Mucosa of descending colon (tissue), 3 donors: ENCODE data around the gene SOX5. TPM values are rescaled to one million over a fixed set of nuclear protein-coding genes. Genes with fewer than 3 reads are reported as not detected.

ENCODE experiments used
- ATAC-seq: fragments of 200-7000 bp; cut with Tn5 transposase; one replicate; pipeline ENCODE4 v1.9.1; 2020; ENCODE audit warnings: mild to moderate bottlenecking, moderate library complexity
- DNase-seq, 3 donors: peaks; one replicate each; pipeline ENCODE4 v3.0.0-alpha.2; 2020
- H3K36me3 ChIP-seq: fragments of 200-600 bp; one replicate; pipeline ENCODE4 v1.8.0; 2021; ENCODE audit warnings: low read depth, mild to moderate bottlenecking
- H3K4me1 ChIP-seq: fragments of 200-600 bp; one replicate; pipeline ENCODE4 v1.8.0; 2021; ENCODE audit warnings: low read depth, mild to moderate bottlenecking
- H3K4me3 ChIP-seq: fragments of 200-600 bp; one replicate; pipeline ENCODE4 v1.8.0; 2021; ENCODE audit warnings: mild to moderate bottlenecking
- H3K9me3 ChIP-seq: fragments of 200-600 bp; one replicate; pipeline ENCODE4 v1.8.0; 2021; ENCODE audit warnings: mild to moderate bottlenecking
- CTCF ChIP-seq: fragments of 200-600 bp; IDR thresholded peaks from one replicate; pipeline ENCODE4 v1.8.0; 2022; ENCODE audit warnings: antibody characterized with exemption, mild to moderate bottlenecking
- intact Hi-C, 2 donors: fragments of 100-400 bp; cut with DNase I in 1 of 2; cut with micrococcal nuclease in 1 of 2; formaldehyde crosslinking; loops; one replicate each; pipeline versions ENCODE4 v1.11.0 to v1.11.1; 2022; cut with DNase I, micrococcal nuclease
- total RNA-seq, 3 donors: library from RNA; stranded (reverse); fragmentation: NEBNext Ultra II Directional in 2 of 3; extraction: Animal tissue kit (Norgen Biotek cat#: 25700) in 2 of 3; gene quantifications; one replicate each; pipeline versions ENCODE4 v1.2.1 to v1.2.4, GENCODE V29; 2021 to 2023
- donor health status: DM: no; HTN: no; CAD: no; lungs with moderate emphysema.
- donor health status: DM: no; HTN: no; CAD: no.
- donor health status: DM: no; HTN: yes; CAD: no.

Gene SOX5
- total RNA-seq, 3 donors from 2014 or later = 2.8 to 13.0 (median 3.3) TPM

- ATAC-seq (no peak), DNase-seq (no peak)
- Histone ChIP-seq H3K4me3 (no peak overlapping the region), H3K4me1 (no peaks in the 10 kb centered on the region), H3K9me3 (no peaks in the 10 kb centered on the region), H3K36me3 (no peaks in the 10 kb centered on the region)
- intact Hi-C loops = no loop called here
- TF ChIP-seq CTCF = no peak
These were observed 275.4 kb downstream of the SOX5 start for GRCh38 chr12:23674064-23674463.

DNA sequence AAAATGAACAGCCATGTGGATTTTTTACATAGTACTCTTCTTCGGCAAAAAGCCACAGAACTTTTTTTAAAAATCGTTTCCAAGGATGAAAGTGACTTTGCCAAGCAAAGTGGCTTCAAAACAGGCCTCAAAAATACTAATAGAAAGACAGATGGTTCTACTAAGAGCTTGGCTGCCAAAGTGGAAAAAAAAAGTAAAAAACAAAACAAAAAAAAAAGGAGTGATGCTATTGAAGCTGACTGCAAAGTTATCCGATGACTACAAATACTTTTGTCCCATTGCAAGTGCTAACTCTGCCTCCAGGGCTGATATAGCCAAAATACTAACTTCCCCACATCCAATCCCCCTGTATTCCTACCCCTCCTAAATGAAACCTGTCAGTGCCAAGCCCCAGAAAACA, 277.6 kb downstream of the SOX5 start:
- no peak overlapping the region for H3K4me3 ChIP-seq
- H3K4me1 ChIP-seq = no peaks in the 10 kb centered on the region
- H3K36me3 ChIP-seq = no peaks in the 10 kb centered on the region
- TF ChIP-seq CTCF = no peak
- H3K9me3 ChIP-seq = no peaks in the 10 kb centered on the region
- ATAC-seq (no peak), DNase-seq (no peak)
- intact Hi-C loops = no loop called here

DNA sequence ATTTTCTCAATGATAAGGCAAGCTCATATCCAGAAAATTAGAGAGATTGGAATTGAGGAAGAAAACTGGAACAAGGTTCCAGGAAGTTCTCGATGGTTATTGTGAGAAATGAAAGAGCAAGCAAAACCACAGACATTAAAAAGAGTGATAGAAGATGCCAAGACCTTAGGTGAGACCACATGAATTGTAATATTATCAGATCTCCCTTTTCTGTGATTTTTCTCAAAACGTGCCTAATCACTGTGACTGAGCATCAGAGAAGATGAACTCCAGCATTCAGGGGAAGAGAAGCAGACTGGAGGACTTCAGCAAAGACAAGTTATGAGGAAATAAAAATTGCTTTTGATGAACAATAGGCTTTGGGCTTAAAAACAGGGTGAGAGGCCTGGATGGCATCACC, 278.8 kb downstream of the SOX5 start:
- Histone ChIP-seq H3K9me3 (no peaks in the 10 kb centered on the region), H3K36me3 (no peaks in the 10 kb centered on the region), H3K4me1 (no peaks in the 10 kb centered on the region), H3K4me3 (no peak overlapping the region)
- intact Hi-C loops = no loop called here
- DNase-seq = no peak
- ATAC-seq = no peak
- no peak for TF ChIP-seq CTCF

- intact Hi-C loops = no loop called here
- no peaks in the 10 kb centered on the region for H3K36me3 ChIP-seq
- H3K4me3 ChIP-seq = no peak overlapping the region
- ATAC-seq (no peak), DNase-seq (no peak)
- TF ChIP-seq CTCF = no peak
- H3K4me1 ChIP-seq = no peaks in the 10 kb centered on the region
- no peaks in the 10 kb centered on the region for H3K9me3 ChIP-seq
These were observed 279.8 kb downstream of the SOX5 start for GRCh38 chr12:23669691-23670090.

- no peaks in the 10 kb centered on the region for H3K9me3 ChIP-seq
- no peak for ATAC-seq
- TF ChIP-seq CTCF = no peak
- intact Hi-C loops = no loop called here
- no peaks in the 10 kb centered on the region for H3K4me1 ChIP-seq
- no peak overlapping the region for H3K4me3 ChIP-seq
- DNase-seq = no peak
- H3K36me3 ChIP-seq = no peaks in the 10 kb centered on the region
These were observed 282.6 kb downstream of the SOX5 start for GRCh38 chr12:23666866-23667265.

GRCh38 chr12:23662966-23663365, 286.5 kb downstream of the SOX5 start:
- DNase-seq (no peak), ATAC-seq (no peak)
- intact Hi-C loops = no loop called here
- no peaks in the 10 kb centered on the region for H3K36me3 ChIP-seq
- no peaks in the 10 kb centered on the region for H3K9me3 ChIP-seq
- no peaks in the 10 kb centered on the region for H3K4me1 ChIP-seq
- TF ChIP-seq CTCF = no peak
- no peak overlapping the region for H3K4me3 ChIP-seq
